ENCODE data around the gene KLK1. TPM values are rescaled to one million over a fixed set of nuclear protein-coding genes. Genes with fewer than 3 reads are reported as not detected.
"Not testable (repeated sequence)": the region's sequence is repeated elsewhere in the genome, so short reads cannot be mapped to it uniquely, and the experiment has no call there.

KLK1 gene
- total RNA-seq, 3 donors from 2014 or later = 0.33 to 0.44 TPM; not detected in 1

DNA sequence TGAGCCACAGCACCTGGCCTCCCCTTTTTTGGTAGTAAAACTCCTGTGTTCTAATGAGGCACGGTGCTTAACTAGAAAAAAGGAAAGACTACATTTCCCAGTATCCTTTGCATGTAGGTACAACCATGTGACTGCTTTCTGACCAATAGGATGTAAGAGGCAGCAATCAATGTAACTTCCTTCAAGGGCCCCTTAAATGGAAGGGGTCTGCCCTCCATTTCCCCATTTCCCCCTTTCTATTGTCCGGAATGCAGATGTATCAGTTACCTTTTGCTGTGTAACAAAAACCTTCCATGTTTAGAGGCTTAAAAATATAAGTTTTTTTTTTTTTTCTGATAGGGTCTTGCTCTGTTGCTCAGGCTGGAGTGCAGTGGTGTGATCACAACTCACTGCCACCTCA, 51.1 kb downstream of the KLK1 start:
- peaks cover 0 to 30% of the 10 kb centered on the region in 2 donors for H3K27me3 ChIP-seq
- peaks cover 6 to 7% of the 10 kb centered on the region in 2 donors for H3K9me3 ChIP-seq
- no peak overlapping the region for H3K4me3 ChIP-seq
- H3K27ac ChIP-seq = no peak overlapping the region
- no peaks in the 10 kb centered on the region for H3K4me1 ChIP-seq
- TF ChIP-seq, protein P1, sequence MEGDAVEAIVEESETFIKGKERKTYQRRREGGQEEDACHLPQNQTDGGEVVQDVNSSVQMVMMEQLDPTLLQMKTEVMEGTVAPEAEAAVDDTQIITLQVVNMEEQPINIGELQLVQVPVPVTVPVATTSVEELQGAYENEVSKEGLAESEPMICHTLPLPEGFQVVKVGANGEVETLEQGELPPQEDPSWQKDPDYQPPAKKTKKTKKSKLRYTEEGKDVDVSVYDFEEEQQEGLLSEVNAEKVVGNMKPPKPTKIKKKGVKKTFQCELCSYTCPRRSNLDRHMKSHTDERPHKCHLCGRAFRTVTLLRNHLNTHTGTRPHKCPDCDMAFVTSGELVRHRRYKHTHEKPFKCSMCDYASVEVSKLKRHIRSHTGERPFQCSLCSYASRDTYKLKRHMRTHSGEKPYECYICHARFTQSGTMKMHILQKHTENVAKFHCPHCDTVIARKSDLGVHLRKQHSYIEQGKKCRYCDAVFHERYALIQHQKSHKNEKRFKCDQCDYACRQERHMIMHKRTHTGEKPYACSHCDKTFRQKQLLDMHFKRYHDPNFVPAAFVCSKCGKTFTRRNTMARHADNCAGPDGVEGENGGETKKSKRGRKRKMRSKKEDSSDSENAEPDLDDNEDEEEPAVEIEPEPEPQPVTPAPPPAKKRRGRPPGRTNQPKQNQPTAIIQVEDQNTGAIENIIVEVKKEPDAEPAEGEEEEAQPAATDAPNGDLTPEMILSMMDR (IDR thresholded peaks at IDR 0.05) = no peak
- TF ChIP-seq POLR2A (IDR thresholded peaks at IDR 0.05) (no peak), POLR2AphosphoS5 (IDR thresholded peaks at IDR 0.05) (no peak)
- no peaks in the 10 kb centered on the region for H3K36me3 ChIP-seq
- no peak for DNase-seq (ENCODE audit: low spot score in 2 of 2)
- intact Hi-C loops (cut with DNase I; ENCODE audit: low total_unique reads) = no loop called here

DNA sequence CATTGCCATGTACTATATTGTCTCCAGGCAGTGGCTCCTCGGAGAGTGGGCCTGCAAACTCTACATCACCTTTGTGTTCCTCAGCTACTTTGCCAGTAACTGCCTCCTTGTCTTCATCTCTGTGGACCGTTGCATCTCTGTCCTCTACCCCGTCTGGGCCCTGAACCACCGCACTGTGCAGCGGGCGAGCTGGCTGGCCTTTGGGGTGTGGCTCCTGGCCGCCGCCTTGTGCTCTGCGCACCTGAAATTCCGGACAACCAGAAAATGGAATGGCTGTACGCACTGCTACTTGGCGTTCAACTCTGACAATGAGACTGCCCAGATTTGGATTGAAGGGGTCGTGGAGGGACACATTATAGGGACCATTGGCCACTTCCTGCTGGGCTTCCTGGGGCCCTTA, 52.7 kb downstream of the KLK1 start:
- Histone ChIP-seq H3K36me3 (no peaks in the 10 kb centered on the region), H3K4me1 (no peaks in the 10 kb centered on the region), H3K4me3 (no peak overlapping the region), H3K27me3 (peaks cover 0 to 26% of the 10 kb centered on the region in 2 donors), H3K27ac (no peak overlapping the region), H3K9me3 (no peaks in the 10 kb centered on the region)
- TF ChIP-seq, protein P1 (IDR thresholded peaks at IDR 0.05) = no peak
- TF ChIP-seq POLR2A (IDR thresholded peaks at IDR 0.05) = no peak
- TF ChIP-seq POLR2AphosphoS5 (IDR thresholded peaks at IDR 0.05) = no peak
- DNase-seq (ENCODE audit: low spot score in 2 of 2) = no peak
- intact Hi-C loops (cut with DNase I; ENCODE audit: low total_unique reads) = no loop called here

DNA sequence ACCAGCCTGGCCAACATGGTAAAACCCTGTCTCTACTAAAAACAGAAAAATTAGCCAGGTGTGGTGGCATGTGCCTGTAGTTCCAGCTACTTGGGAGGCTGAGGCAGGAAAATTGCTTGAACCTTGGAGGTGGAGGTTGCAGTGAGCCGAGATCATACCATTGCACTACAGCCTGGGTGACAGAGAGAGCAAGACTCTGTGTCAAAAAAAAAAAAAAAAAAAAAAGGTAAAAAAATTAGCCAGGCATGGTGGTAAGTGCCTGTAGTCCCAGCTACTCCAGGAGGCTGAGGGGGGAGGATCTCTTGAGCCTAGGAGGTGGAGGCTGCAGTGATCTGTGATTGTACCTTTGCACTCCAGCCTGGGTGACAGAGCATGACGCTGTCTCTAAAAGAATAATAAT, 53.4 kb downstream of the KLK1 start, which contains the start of gene GPR32:
Gene GPR32, plus strand, starts transcription at position 301 of the 400 bp plus-strand sequence. CDS start 137 bp downstream, outside the sequence.
- intact Hi-C loops (cut with DNase I; ENCODE audit: low total_unique reads) = not testable (repeated sequence)
- peaks cover 0 to 29% of the 10 kb centered on the region in 2 donors for H3K27me3 ChIP-seq

More for the DNA sequence above, 53.4 kb downstream of the KLK1 start, which contains the start of gene GPR32:
- not testable (repeated sequence) for H3K27ac ChIP-seq; H3K36me3 ChIP-seq; H3K4me3 ChIP-seq; H3K9me3 ChIP-seq; DNase-seq (ENCODE audit: low spot score in 2 of 2); H3K4me1 ChIP-seq

Other genes starting within 250 kb of the KLK1 start
- 1 to 10 TPM in 1 of 3 donors, under 1 TPM in 1, not detected in 1; 0.33 to 1.3 TPM for gene SYT3, start 183.9 kb downstream of the KLK1 start, total RNA-seq
- not detected for gene C19orf81, start 174.3 kb downstream of the KLK1 start, total RNA-seq
- gene SHANK1, start 104.0 kb downstream of the KLK1 start, total RNA-seq = under 1 TPM in 2 of 3 donors, not detected in 1; 0.59 to 0.98 TPM
- 10 to 100 TPM; 16.4 to 24.3 (median 20.6) TPM for gene CLEC11A, start 100.4 kb downstream of the KLK1 start, total RNA-seq
- not detected for gene GPR32, start 53.3 kb downstream of the KLK1 start, total RNA-seq
- gene ACP4, start 33.4 kb downstream of the KLK1 start, total RNA-seq = not detected
- not detected for gene KLK15, start 9.8 kb upstream of the KLK1 start, total RNA-seq
- gene KLK3, start 31.1 kb upstream of the KLK1 start, total RNA-seq = 10 to 100 TPM in 1 of 3 donors, under 1 TPM in 1, not detected in 1; 0.32 to 45.2 TPM
- 10 to 100 TPM in 1 of 3 donors, under 1 TPM in 2; 0.44 to 14.7 (median 0.48) TPM for gene KLK2, start 49.7 kb upstream of the KLK1 start, total RNA-seq
- gene KLK4, start 87.6 kb upstream of the KLK1 start, total RNA-seq = not detected
- gene KLK5, start 129.3 kb upstream of the KLK1 start, total RNA-seq = 100 to 1,000 TPM in 1 of 3 donors, 10 to 100 TPM in 1, not detected in 1; 16.1 to 182 TPM
- gene KLK6, start 145.8 kb upstream of the KLK1 start, total RNA-seq = 10 to 100 TPM in 1 of 3 donors, under 1 TPM in 1, not detected in 1; 0.98 to 14.8 TPM
- 100 to 1,000 TPM in 1 of 3 donors, 1 to 10 TPM in 1, not detected in 1; 7.5 to 103 TPM for gene KLK7, start 160.1 kb upstream of the KLK1 start, total RNA-seq
- 10 to 100 TPM in 2 of 3 donors, not detected in 1; 13.4 to 46.2 TPM for gene KLK8, start 177.8 kb upstream of the KLK1 start, total RNA-seq
- gene KLK10, start 195.9 kb upstream of the KLK1 start, total RNA-seq = 10 to 100 TPM in 1 of 3 donors, 1 to 10 TPM in 1, not detected in 1; 3.3 to 13.9 TPM
- 10 to 100 TPM in 1 of 3 donors, 1 to 10 TPM in 1, not detected in 1; 5.6 to 21.1 TPM for gene KLK11, start 202.8 kb upstream of the KLK1 start, total RNA-seq
- not detected for gene KLK12, start 211.2 kb upstream of the KLK1 start, total RNA-seq
- not detected for gene KLK13, start 241.3 kb upstream of the KLK1 start, total RNA-seq

Measured in breast epithelium (tissue), 4 donors.